CD1c-positive myeloid dendritic cell (primary cell): Measurements from ENCODE around the gene PRKAA1.

Experiments used
- DNase-seq: peaks from one replicate; pipeline ENCODE4 v3.0.0-alpha.2; 2016; ENCODE audit errors: extremely low spot score

The PRKAA1 gene

GRCh38 chr5:40780199-40780598 is 18.0 kb downstream of the PRKAA1 start:
- DNase-seq: no peak

GRCh38 chr5:40779561-40779960 is 18.6 kb downstream of the PRKAA1 start:
- no peak for DNase-seq

GRCh38 chr5:40778133-40778532 is 20.0 kb downstream of the PRKAA1 start:
- no peak for DNase-seq

GRCh38 chr5:40776658-40776977 is 21.6 kb downstream of the PRKAA1 start:
- no peak for DNase-seq

GRCh38 chr5:40775846-40776657 is 22.1 kb downstream of the PRKAA1 start:
- DNase-seq: no peak

GRCh38 chr5:40775085-40775845 is 22.9 kb downstream of the PRKAA1 start:
- DNase-seq: no peak

GRCh38 chr5:40774623-40775022 is 23.6 kb downstream of the PRKAA1 start:
- DNase-seq: no peak

- DNase-seq: no peak
Measured at GRCh38 chr5:40770764-40771163, 27.4 kb downstream of the PRKAA1 start.

GRCh38 chr5:40762705-40763104 is 35.5 kb downstream of the PRKAA1 start:
- DNase-seq: no peak

- no peak for DNase-seq
Measured at GRCh38 chr5:40757400-40757799, 40.8 kb downstream of the PRKAA1 start.

GRCh38 chr5:40755407-40756365 is 42.5 kb downstream of the PRKAA1 start, which contains the start of gene TTC33:
TSS of gene TTC33 (minus strand) at chr5:40755961. CDS start at chr5:40747018, 8,943 bp downstream.
- DNase-seq: peak; percentile 96

GRCh38 chr5:40755093-40755406 is 43.1 kb downstream of the PRKAA1 start:
- peak; percentile 68 for DNase-seq

- DNase-seq: no peak
Measured at GRCh38 chr5:40754381-40755092, 43.6 kb downstream of the PRKAA1 start.

GRCh38 chr5:40746703-40747102 is 51.5 kb downstream of the PRKAA1 start:
- DNase-seq: no peak

- no peak for DNase-seq
Measured at GRCh38 chr5:40743771-40744170, 54.4 kb downstream of the PRKAA1 start.

GRCh38 chr5:40738502-40738901 is 59.7 kb downstream of the PRKAA1 start:
- no peak for DNase-seq

GRCh38 chr5:40736103-40736875 is 61.9 kb downstream of the PRKAA1 start:
- DNase-seq: peak; percentile 74

GRCh38 chr5:40735609-40736008 is 62.6 kb downstream of the PRKAA1 start:
- no peak for DNase-seq

GRCh38 chr5:40734986-40735385 is 63.2 kb downstream of the PRKAA1 start:
- DNase-seq: no peak

- no peak for DNase-seq
Measured at GRCh38 chr5:40733879-40734563, 64.2 kb downstream of the PRKAA1 start.
